Vagina (tissue), 2 donors: Measurements from ENCODE around the gene TXNRD2.

ENCODE experiments used
- CTCF ChIP-seq, 3 experiments: fragments of 450-650 bp in 2 of 3; fragments of 200-600 bp in 1 of 3; sonication (generic) in 1 of 3; IDR thresholded peaks; one replicate each; pipeline ENCODE4 v1.5.1; 2017 to 2019; ENCODE audit warnings: antibody characterized with exemption in 3 of 3, mild to moderate bottlenecking in 2 of 3, moderate library complexity in 2 of 3
- POLR2A ChIP-seq, 2 donors: fragments of 450-650 bp; IDR thresholded peaks; one replicate each; pipeline ENCODE4 v1.6.1; 2017; ENCODE audit warnings: antibody characterized with exemption in 2 of 2, mild to moderate bottlenecking in 2 of 2, moderate library complexity in 2 of 2
- POLR2AphosphoS5 ChIP-seq, 2 donors: sonication (generic); formaldehyde crosslinking; IDR thresholded peaks; one replicate each; pipeline ENCODE4 v1.9.0; 2017; ENCODE audit warnings: antibody characterized with exemption in 2 of 2, mild to moderate bottlenecking in 2 of 2, low read depth in 1 of 2; ENCODE audit not compliant: insufficient read depth in 1 of 2

GRCh38 chr22:19850763-19851109, 90.9 kb downstream of the TXNRD2 start:
- no peak for TF ChIP-seq POLR2A (IDR thresholded peaks at IDR 0.05)
- TF ChIP-seq CTCF (IDR thresholded peaks at IDR 0.05): no peak
- TF ChIP-seq POLR2AphosphoS5 (IDR thresholded peaks at IDR 0.05; ENCODE audit: insufficient read depth in 1 of 2, low read depth in 1 of 2): no peak
